NB4 (cell line): ENCODE measurements around the gene PTGER1.

Experiments used
- DNase-seq: peaks from one replicate; pipeline ENCODE4 v3.0.0; 2010; ENCODE audit warnings: low read depth
- H3K4me3 ChIP-seq: one replicate; pipeline ENCODE4 v1.5.1; 2011; ENCODE audit warnings: mild to moderate bottlenecking, low read depth, low read length, moderate library complexity
- CTCF ChIP-seq: IDR thresholded peaks from one replicate; pipeline ENCODE4 v1.5.1; 2012; ENCODE audit warnings: low read depth, low read length
- MAX ChIP-seq: IDR thresholded peaks from 2 replicates; pipeline ENCODE4 v1.6.1; 2011; ENCODE audit warnings: low read depth, low read length
- MYC ChIP-seq: IDR thresholded peaks from 2 replicates; pipeline ENCODE4 v1.6.1; 2011; ENCODE audit warnings: low read depth, low read length
- POLR2A ChIP-seq: IDR thresholded peaks from 2 replicates; pipeline ENCODE4 v1.6.1; 2011; ENCODE audit warnings: mild to moderate bottlenecking; ENCODE audit not compliant: insufficient read length; ENCODE audit errors: extremely low read depth

PTGER1 gene

DNA sequence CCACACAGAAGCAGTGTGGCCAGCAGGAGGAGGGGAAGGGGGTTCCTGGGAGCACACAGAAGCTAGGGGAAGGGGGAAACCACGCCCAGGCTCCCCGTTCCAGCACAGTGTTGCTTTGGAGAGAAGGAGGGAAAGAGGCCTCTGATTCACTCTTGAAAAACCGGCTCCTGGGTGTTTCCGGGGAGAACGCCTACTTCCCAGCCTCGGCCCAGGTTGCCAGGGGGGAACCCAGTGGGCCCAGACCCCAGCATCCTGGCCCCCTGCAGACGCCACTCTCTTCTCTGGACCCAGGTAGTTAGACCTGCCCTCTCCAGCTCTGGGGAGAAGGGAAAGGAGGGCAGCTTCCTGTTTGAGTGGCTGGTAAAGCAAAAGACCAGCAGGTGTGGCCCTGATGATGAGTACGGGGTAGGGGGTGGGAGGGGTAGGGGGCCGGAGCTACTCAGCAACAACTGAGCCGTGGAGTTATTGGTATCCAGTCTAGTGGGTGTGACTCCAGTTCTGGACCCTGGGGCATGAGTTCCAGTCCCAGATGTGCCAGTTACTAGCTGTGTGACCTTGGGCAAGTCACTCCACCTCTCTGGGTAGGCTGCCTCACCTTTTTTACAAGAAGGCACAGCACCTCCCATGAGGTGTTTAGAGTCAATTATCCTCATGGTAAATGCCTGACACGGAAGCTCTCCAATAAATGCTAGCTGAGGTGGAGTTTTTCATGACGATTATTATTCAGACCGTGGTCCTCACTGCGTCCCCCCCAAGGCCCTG, 19.9 kb upstream of the PTGER1 start:
- no peak overlapping the region for H3K4me3 ChIP-seq
- no peak for DNase-seq
- no peak for TF ChIP-seq CTCF
- no peak for TF ChIP-seq POLR2A
- no peak for TF ChIP-seq MYC
- no peak for TF ChIP-seq MAX

GRCh38 chr19:14494411-14494810, 19.3 kb upstream of the PTGER1 start:
- DNase-seq = no peak
- TF ChIP-seq MAX (no peak), POLR2A (no peak), CTCF (no peak), MYC (no peak)
- H3K4me3 ChIP-seq = no peak overlapping the region

- DNase-seq = no peak
- no peak overlapping the region for H3K4me3 ChIP-seq
- TF ChIP-seq MYC (no peak), MAX (no peak), CTCF (no peak), POLR2A (no peak)
Measured at GRCh38 chr19:14492756-14493337, 17.7 kb upstream of the PTGER1 start.

DNA sequence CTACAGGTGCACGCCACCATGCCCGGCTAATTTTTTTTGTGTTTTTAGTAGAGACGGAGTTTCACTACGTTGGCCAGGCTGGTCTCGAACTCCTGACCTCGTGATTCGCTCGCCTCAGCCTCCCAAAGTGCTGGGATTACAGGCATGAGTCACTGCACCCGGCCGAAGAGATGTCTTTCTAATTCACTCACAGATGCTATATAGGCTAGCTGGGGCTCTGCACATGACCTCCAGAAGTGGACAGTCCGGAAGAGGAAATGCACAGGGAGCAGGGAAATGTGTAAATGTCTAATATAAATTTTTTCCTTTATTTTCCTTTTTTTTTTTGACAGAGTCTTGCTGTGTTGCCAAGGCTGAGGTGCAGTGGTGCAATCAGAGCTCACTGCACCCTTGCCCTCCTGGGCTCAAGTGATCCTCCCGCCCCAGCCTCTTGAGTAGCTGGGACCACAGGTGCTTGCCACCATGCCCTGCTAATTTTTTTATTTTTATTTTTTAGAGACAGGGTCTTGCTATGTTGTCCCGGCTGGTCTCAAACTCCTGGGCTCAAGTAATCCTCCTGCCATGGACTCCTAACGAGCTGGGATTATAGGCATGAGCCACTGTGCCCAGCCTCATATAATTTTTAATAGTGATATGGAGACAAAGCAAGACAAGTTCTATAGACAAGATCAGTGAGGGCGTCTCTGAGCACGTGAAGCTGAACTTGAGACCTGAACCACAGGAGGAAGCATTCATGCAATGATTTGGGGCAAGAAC, 12.4 kb upstream of the PTGER1 start:
- TF ChIP-seq CTCF (no peak), POLR2A (no peak), MAX (no peak), MYC (no peak)
- no peak overlapping the region for H3K4me3 ChIP-seq
- DNase-seq = no peak

GRCh38 chr19:14482172-14482941, 7.2 kb upstream of the PTGER1 start:
- no peak overlapping the region for H3K4me3 ChIP-seq
- no peak for TF ChIP-seq CTCF
- no peak for TF ChIP-seq MAX
- no peak for TF ChIP-seq POLR2A
- TF ChIP-seq MYC = no peak
- DNase-seq = no peak
